ENCODE results near the gene TIA1.
"Not testable (repeated sequence)": the region's sequence is repeated elsewhere in the genome, so short reads cannot be mapped to it uniquely, and the experiment has no call there.

Gene TIA1

DNA sequence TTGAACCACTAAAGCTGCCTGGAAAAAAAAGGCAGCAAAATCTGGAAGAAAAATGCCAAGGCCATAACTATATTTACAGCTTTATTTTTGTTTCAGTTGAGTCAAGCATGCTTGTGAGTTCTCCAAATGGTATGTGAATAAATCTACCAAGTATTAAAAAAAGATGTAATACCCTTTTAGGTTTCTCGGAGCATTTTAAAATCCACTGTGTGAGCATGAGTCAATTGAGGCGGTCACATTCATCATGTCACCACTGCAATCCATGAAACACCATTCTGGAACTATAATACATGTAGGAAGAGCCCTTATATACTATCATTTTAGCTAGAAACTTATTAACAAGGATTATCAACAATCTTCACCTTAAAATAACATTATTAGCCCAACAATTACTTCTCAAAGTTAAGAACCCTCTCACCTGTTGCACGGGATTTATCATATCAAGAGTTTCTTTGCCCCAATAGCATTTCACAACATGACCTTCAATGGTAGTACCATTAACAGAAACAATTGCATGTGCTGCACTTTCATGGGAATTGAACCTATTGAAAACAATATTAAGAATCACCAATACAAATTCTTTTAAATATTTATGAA, 33.4 kb downstream of the TIA1 start:
- no peak for DNase-seq (ENCODE audit: low spot score)

DNA sequence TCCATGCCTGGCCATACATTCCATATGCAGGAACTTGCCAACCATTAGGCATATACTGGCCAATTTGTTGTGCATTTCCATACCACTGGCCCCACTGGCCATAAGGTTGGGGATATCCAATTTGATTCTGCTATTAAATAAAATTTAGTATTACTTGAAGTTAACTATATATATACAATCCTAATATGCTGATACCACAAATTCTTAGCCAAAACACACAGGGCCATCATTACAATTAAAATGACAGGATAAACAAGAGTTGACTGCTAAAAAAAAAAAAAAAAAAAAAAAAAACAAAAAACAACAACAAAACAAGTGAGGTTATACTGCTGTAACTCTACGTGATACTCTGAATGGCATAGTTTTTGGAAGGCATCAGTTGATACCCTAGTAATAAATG, 34.1 kb downstream of the TIA1 start:
- no peak for DNase-seq (ENCODE audit: low spot score)

DNA sequence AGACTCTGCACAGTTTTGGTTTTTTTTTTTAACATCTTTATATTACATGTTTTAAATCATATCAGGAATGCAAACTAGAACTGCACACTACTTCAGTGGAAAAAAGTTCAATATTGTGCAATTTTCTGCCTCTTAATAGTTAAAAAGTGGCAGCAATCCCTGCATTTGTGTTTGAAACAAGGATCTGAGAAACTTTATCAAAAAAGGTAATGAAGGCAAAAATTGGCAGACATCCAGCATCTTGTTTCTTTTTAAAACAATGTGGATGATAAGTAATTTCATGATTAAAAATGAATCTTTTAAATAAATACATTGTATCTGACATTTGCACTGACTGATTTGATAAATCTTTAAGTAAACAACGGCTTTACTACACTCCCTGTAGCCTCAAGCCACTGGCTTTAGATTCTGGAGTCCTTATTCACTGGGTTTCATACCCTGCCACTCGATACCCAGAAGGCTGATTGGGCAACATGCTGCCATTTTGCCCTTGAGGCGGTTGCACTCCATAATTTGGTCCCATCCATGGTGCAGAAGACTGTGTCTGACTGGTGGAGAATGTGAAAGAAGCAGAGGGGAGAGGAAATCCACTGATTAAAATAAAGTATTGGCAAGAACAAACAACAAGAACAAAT, 36.0 kb downstream of the TIA1 start:
- no peak for DNase-seq (ENCODE audit: low spot score)

DNA sequence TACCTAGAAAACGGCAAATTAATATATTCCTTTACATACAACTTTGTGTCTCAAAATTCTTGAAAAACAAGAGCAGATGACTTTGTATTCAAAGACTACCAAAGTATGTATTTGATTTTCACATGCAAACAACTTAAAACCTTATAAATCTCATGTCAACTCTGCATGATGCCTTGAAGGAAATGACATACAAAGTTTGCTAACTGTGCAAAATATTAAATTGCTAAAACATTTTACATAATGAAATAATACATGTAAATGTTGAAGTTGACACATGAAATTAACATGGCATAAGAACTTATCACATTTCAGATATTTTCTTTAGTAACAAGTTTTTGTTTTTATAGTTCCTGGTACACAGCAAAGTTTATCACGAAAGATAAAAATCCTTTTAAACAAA, 36.8 kb downstream of the TIA1 start:
- no peak for DNase-seq (ENCODE audit: low spot score)

DNA sequence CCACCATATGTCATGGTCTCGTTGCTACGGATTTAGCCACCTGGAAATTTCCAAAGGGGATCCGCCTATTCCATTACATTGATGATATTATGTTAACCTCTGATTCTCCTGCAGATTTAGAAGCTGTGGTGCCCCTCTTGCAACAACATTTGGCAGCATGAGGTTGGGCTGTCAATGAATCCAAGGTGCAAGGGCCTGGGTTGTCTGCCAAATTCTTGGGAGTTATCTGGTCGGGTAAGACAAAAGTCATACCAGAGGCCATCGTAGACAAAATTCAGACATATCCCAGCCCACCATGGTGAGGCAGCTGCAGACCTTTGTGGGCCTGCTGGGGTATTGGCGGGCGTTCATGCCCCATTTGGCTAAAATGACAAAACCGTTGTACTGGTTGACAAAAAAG, 44.0 kb downstream of the TIA1 start:
- DNase-seq (ENCODE audit: low spot score) = no peak

DNA sequence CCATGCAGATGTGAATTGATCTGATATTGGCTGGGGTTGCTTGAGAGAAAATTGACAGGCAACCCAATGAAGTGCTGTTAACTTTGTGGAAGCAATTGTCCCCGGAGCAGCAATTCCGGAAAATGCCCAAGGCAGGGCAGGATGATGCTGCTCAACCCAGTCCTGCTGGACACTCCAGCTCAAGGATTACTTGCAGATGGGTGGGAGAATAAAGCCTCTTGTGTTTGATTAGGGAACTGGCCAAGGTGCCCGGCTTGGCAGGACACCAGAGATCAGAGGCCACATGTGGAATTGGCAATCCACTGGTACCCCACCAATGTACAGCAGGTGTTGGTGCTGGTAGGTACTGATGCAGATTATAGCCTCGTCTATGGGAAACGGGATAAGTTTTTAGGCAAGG, 45.3 kb downstream of the TIA1 start:
- no peak for DNase-seq (ENCODE audit: low spot score)

DNA sequence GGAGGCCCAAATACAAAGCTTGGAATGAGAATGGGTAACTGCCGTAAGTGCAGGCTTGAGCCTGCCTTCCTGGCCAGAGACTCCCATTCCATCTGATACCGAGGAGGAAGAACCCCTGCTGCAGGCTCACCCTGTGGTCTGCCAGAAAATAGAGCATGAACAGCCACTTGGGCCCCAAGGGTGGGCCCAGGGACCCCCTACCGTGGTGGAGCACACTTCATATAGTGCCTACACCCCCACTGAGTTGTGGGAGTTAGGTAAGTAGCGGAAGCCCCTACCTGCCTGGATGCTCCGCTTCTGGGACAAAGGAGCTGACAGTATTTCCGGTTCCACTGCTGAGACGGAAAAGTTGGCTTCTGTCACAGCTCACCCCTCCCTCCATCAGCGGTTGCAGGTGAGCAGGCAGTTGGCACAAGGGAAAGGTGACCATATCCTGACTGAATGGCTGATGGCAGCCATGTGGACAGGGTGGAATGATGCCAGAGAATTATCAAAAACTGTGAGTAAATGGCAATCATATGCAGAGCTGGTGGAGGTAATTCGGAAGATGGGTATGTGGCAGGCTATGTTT, 46.1 kb downstream of the TIA1 start:
- DNase-seq (ENCODE audit: low spot score) = no peak

DNA sequence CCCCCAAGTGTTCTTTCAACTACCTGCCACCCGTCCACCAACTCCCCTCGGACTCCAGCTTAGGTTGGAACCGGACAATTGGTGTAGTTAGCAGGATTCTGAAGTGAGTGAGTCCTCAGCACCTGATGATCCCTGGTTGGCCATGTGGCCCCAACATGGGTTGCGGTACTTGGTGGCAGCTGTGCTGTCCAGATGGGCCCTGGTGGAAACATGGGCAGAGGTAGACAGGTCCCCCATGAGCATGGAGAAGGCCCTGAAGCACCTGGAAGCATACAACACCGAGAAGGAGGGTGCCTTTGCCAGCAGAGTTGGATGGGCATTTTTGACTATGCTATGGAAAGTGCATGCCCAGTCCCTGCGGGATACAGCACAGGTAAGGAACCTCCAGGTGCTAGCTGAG, 46.6 kb downstream of the TIA1 start:
- no peak for DNase-seq (ENCODE audit: low spot score)

DNA sequence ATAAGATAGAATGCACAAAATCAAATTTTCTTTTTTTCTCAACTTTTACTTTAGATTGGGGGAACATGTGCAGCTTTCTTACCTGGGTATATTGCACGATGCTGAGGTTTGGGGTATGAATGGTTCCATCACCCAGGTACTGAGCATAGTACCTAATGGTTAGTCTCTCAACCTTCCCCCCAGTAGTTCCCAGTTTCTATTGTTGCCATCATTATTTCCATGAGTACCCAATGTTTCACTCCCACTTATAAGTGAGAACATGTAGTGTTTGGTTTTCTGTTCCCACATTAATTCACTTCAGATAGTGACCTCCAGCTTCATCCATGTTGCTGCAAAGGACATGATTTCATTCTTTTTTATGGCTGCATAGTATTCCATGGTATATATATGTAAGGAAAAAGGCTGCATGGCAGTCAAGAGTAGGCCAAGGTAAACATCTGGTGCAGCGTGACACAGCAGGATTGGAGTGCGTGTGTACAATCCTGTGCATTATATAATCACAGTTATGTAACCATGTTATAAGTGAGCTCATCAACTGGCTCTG, 47.1 kb downstream of the TIA1 start:
- no peak for DNase-seq (ENCODE audit: low spot score)

DNA sequence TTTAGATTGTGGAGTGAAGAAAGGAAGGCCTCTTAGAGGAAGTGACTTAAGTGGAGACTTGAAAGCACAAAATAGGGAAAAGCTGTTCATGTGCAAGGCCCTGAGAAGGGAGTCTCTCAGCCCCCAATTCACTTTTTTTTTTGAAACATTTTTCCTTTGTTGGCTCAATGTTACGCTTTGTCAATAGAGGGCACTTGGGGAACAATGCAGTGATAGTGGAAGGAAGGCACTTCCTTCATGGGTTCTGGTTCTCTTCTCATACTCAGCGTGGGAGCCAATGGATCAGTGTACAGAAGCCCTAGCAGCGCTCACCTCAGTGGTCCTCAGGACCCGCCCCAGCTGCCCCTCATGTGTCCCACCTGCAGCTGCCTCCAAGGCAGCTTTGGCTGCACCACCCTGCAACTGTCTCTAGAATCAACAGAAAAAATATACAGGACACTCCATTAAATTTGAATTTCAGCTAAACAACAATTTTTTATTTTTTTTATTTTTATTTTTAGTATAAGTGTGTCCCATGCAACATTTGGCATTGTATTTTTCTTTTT, 49.0 kb downstream of the TIA1 start:
- DNase-seq (ENCODE audit: low spot score) = no peak

DNA sequence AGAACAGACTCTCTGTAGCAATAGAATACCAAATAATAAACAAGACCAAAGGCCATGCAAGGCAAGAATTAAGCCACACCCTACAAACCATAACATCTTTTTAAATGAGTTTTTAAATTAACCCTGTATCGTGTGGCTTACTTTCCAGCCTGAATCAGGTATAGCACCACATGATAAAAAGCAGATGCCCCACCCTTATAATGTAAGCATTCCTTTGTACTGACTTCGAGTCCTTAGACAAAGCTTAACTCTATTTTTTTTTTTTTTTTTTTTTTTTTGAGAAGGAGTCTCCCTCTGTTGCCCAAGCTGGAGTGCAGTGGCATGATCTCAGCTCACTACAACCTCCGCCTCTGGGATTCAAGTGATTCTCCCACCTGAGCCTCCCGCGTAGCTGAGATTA, 55.9 kb downstream of the TIA1 start:
- DNase-seq (ENCODE audit: low spot score) = no peak

DNA sequence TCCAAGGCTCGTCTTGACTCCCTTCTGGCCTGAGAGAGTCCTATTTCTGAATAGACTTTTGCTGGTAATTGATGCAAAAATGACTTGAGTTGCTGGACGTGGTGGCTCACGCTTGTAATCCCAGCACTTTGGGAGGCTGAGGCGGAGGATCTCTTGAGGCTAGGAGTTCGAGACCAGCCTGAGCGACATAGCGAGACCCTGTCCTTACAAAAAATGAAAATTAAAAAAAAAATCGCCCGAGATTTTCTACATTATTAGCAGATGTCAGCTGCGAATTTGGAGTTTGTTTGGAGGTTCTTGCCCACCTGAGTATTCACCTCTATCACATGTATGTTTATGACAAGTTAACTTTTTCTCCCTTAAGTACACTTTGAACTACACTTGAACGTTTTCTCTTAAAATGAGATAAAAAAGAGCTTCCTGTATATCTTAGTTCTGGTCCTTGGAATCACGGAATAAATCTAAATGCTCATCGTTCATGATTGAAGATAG, 57.1 kb downstream of the TIA1 start:
- DNase-seq (ENCODE audit: low spot score) = no peak

DNA sequence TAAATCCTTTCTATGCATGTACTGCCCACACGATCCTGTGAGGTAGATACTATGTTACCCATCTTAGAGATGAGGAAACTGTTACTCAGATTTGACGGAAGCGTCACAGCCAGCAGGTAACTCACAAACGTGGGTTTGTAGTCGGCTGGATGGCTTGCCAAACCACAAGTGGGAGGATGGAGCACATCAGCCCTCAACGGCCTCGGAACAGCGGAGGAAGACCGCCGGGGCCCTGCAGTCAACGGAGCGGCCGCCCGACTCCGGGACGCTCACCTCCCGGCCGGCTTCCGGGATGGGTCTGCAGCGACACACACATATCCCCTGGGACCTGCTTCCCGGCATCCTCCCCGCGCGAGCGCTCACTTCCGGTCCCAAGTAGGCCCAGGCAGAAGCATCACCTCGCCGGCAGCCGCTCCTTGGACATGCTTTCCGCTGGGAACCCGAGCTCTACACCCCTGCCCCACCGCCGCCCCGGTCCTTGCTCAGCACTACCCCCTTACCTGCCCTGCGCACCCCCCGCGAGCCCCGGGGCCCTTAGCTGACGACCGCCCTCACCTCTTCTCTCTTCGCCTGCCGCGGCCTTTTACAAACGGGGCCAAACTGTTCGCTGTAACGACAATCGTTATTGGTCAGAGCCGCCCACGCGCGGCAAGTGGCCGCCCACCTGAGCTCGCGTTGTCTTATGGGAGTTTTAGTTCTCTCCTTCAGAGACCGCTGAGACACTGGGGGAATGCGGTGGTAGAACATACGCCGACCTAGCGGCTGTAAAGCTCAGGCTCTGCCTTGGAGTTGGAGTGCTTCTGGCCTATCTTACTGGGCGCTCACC, 57.8 kb downstream of the TIA1 start, which contains the start of gene C2orf42:
TSS of gene C2orf42 (minus strand) at position 602 of the 826 bp plus-strand sequence. CDS start 9,034 bp downstream, outside the sequence.
- DNase-seq (ENCODE audit: low spot score) = peak; percentile 97

DNA sequence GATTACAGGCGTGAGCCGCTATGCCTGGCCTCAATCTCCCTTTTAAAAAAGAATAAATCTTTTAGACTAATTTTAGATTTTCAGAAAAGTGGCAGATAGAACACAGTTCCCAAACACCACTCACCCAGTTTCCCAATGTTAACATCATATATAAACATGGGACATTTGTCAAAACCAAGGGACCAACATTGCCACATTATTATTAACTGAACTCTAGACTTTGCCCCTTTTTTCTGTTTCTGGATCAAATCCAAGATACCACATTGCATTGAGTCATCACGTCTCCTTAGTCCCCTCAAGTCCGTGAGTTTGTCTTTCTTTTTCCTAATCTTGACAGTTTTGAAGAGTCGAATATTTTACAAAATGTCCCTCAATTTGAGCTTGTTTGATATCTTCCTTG, 60.0 kb downstream of the TIA1 start:
- no peak for DNase-seq (ENCODE audit: low spot score)

DNA sequence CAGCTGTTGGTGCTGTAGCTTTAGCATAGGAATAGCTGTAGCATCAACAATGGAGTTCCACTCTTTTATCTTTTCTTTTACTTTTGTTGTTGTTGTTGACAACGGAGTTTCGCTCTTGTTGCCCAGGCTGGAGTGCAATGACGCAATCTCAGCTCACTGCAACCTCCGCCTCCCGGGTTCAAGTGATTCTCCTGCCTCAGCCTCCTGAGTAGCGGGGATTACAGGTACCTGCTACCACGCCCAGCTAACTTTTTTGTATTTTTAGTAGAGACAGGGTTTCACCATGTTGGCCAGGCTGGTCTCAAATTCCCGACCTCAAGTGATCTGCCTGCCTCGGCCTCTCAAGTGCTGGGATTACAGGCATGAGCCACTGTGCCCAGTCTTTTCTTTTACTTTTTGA, 61.3 kb downstream of the TIA1 start:
- not testable (repeated sequence) for DNase-seq (ENCODE audit: low spot score)

DNA sequence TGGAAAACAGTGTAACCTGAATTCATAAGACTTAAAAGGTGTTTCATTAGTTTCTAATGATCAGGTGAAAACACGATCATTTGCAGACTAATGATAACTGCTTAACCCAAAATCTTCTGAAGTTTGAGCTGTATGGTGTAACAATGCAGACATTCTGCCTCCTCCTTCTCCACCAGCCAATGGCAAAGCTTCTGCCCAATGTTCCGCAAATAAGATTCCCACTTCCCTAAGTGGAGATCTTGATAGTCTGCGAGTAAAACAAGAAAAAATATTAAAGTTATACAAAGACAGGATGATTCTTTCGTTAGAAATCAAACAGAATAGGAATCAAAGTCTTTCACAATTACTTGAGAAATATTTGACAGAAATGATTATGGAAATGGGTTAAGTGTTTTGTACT, 65.7 kb downstream of the TIA1 start:
- DNase-seq (ENCODE audit: low spot score) = no peak

DNA sequence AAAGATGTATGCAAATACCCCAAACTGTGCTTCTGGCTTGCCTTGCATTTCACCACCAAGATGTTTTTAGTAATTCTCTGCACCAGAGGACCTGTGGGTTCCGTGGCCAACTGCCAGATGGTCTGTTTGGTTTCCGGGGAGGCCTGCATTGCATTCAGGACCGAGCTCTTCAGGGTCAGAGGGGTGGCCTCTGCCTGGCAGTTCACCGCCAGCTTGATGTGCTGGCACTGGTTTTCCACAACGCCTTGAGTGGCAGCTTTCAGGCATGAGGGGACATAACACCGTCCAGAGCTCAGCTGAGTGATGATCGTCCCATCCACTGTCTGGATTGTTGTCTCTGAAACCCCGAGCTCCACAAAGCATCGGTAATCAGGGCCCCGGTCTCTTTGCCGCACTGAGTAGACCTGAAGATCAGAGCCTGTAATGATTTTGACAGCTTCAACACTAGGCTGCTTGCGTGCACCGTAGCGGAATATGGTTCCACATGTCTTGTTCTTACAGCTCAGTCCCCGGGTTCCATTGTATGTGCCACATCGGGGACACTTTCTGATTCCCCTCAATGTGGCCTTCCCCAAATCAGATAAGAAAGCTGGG, 67.0 kb downstream of the TIA1 start:
- no peak for DNase-seq (ENCODE audit: low spot score)

DNA sequence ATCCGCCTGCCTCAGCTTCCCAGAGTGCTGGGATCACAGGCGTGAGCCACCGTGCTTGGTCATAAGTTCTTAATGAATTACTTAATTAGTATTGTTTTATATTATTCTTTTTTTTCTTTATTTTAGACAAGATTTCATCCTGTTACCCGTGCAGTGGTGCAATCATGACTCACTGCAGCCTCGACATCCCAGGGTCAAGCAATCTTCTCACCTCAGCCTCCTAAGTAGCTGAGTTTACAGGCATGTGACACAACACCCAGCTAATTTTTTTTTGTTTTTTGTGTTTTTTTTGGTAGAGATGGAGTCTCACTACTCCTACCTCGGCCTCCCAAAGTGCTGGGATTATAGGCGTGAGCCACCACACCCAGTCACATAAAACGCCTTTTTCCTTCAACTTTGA, 74.9 kb downstream of the TIA1 start:
- no peak for DNase-seq (ENCODE audit: low spot score)

DNA sequence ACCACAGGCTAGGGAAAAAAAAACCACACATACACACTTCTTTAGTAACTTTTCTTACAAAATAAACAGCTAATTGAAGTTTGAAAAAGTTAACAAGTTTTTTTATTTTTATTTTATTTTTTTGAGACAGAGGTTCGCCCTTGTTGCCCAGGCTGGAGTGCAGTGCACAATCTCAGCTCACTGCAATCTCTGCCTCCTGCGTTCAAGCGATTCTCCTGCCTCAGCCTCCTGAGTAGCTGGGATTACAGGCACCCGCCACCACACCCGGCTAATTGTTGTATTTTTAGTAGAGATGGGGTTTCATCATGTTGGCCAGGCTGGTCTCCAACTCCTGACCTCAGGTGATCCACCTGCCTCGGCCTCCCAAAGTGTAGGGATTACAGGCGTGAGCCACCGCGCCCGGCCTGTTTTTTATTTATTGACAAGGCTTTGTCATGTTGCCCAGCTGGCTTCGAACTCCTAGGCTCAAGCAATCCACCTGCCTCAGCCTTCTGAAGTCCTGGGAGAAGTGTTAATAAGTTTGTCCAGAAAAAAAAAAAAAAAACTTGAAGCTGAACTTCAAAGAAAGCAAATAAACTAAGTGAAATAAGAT, 78.7 kb downstream of the TIA1 start:
- not testable (repeated sequence) for DNase-seq (ENCODE audit: low spot score)

DNA sequence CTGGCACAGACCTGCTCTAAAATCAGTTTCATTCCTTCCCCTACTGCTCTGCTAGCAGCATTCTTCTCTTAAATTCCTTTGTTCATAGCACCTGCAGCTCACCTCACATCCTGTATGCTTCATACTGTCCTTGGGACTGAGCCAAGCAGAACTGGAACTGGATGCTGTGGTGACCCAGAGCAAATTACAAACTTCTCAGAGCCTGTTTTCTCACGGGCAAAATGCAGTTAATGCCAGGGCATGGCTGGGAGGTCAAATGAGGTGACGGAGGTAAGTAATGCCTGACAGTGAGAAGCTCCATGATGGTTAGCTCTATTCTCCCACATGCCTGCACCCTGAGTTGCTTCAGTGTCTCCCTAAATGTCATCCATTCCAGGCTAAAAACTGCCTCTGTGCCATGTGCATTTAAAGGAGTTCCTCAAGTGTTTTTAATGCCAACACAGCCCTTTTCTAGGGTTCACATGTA, 87.3 kb downstream of the TIA1 start:
- no peak for DNase-seq (ENCODE audit: low spot score)

DNA sequence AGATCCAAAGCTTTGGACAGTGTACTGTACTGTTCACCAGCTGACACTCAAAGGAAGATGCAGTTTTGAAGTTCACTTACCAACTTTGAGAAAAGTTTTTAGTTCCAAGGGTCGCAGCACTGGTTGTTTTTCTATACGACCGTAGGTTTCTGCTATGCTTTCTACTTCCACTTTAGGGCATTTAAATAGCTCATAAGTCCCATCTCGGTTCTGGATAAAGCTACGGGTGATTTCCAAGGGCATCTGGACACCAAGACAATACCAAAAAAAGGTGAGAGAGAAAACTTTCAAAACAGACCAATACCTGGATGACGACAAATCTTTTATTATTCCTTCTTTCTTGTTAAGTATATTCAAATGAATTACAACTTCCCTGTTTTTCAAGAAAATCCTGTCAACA, 87.9 kb downstream of the TIA1 start:
- no peak for DNase-seq (ENCODE audit: low spot score)

Measured in activated CD4-positive, alpha-beta T cell treated with anti-CD3 and anti-CD28 coated beads, Interleukin-2, Interleukin-4, amounts not matched to agents 100 ng/mL and 50 ng/mL, durations not matched to agents 16 hours and 8 hours (primary cell).